ENCODE data around the gene ZBTB46.

- no peak for TF ChIP-seq CTCF (IDR thresholded peaks at IDR 0.05)
- TF ChIP-seq POLR2A (IDR thresholded peaks at IDR 0.05) = no peak
Observed at GRCh38 chr20:63878899-63879663, 48.0 kb upstream of the ZBTB46 start.

Data from vagina (tissue), 2 donors.